K562 (cell line): Measurements from ENCODE around the gene PIGC. TPM values are rescaled to one million over a fixed set of nuclear protein-coding genes. Genes with fewer than 3 reads are reported as not detected.

ENCODE experiments used
- DMBX1 ChIP-seq: fragments of 250-450 bp; sonication (Bioruptor Pico); IDR thresholded peaks from 2 replicates; pipeline ENCODE4 v1.8.0; 2022; ENCODE audit warnings: inconsistent platforms, mild to moderate bottlenecking, moderate library complexity, borderline replicate concordance
- ERF ChIP-seq: fragments of 450-650 bp; formaldehyde crosslinking; IDR thresholded peaks from 2 replicates; pipeline ENCODE4 v1.4.0; 2020; ENCODE audit warnings: mild to moderate bottlenecking, mixed read lengths
- HMG20B ChIP-seq: fragments of 250-450 bp; sonication (Bioruptor Pico); IDR thresholded peaks from 2 replicates; pipeline ENCODE4 v1.5.0; 2021; ENCODE audit warnings: mild to moderate bottlenecking
- MTF1 ChIP-seq: fragments of 250-450 bp; sonication (Bioruptor Pico); IDR thresholded peaks from 2 replicates; pipeline ENCODE4 v1.9.0; 2021; ENCODE audit warnings: moderate library complexity, mild to moderate bottlenecking, inconsistent platforms, borderline replicate concordance
- NFRKB ChIP-seq: fragments of 450-650 bp; IDR thresholded peaks from 2 replicates; pipeline ENCODE4 v1.6.1; 2016; ENCODE audit warnings: low read depth
- POLR2A ChIP-seq: fragments of 450-650 bp; conservative IDR thresholded peaks from 2 replicates; pipeline ENCODE4 v1.6.1; 2016
- RHOXF2B ChIP-seq: fragments of 250-450 bp; sonication (Bioruptor Pico); conservative IDR thresholded peaks from 2 replicates; pipeline ENCODE4 v1.5.1; 2021
- SUPT5H ChIP-seq: fragments of 450-650 bp; IDR thresholded peaks from 2 replicates; pipeline ENCODE4 v1.6.1; 2016
- ZEB2 ChIP-seq: fragments of 450-650 bp; IDR thresholded peaks from 2 replicates; pipeline ENCODE4 v1.6.1; 2016
- ZNF408 ChIP-seq: fragments of 250-450 bp; sonication (Bioruptor Pico); IDR thresholded peaks from 2 replicates; pipeline ENCODE4 v1.4.0; 2020; ENCODE audit warnings: low read depth, mild to moderate bottlenecking, moderate library complexity
- polyA plus RNA-seq, 8 experiments: library from polyadenylated mRNA; depleted of rRNA in 4 of 8; stranded (reverse) in 5 of 8; unstranded in 3 of 8; fragments of >200 nt; fragmentation: Nextera tagmentation in 2 of 8; fragmentation: Illumina TruSeq in 1 of 8; extraction: Ambion mirVana in 2 of 8; extraction: Trizol in 1 of 8; gene quantifications; 2 replicates each; pipeline versions ENCODE4 v1.2.1 to v1.2.3, GENCODE V29; 2011 to 2014; ENCODE audit warnings: inconsistent platforms in 1 of 8, missing spikeins in 1 of 8
- total RNA-seq, 7 experiments: library from RNA; depleted of rRNA in 6 of 7; stranded (reverse); fragments of >200 nt in 6 of 7; fragmentation: Illumina TruSeq in 2 of 7; extraction: Trizol in 2 of 7; gene quantifications; 2 replicates each; pipeline versions ENCODE4 v1.2.1 to v1.2.3, GENCODE V29; 2011 to 2021; ENCODE audit warnings: low replicate concordance in 1 of 7
- TF ChIP-seq, protein P1 (sequence below): fragments of 450-650 bp; IDR thresholded peaks from 2 replicates; pipeline ENCODE4 v1.6.1; 2016; ENCODE audit warnings: mild to moderate bottlenecking, moderate library complexity
- TF ChIP-seq, protein P2 (sequence below): fragments of 450-650 bp; IDR thresholded peaks from 2 replicates; pipeline ENCODE4 v1.6.1; 2014; ENCODE audit warnings: low read depth, mild to moderate bottlenecking, moderate library complexity, borderline replicate concordance
- TF ChIP-seq, protein P3 (sequence below): fragments of 250-450 bp; sonication (Bioruptor Pico); IDR thresholded peaks from 2 replicates; pipeline ENCODE4 v1.5.0; 2022; ENCODE audit warnings: mild to moderate bottlenecking

Gene PIGC
- total and polyA plus RNA-seq, 9 of the 15 experiments (the other 6 are each of a cell fraction or from before 2014, with no cell fraction given): 30.5 to 97.9 (median 54.7) TPM

DNA sequence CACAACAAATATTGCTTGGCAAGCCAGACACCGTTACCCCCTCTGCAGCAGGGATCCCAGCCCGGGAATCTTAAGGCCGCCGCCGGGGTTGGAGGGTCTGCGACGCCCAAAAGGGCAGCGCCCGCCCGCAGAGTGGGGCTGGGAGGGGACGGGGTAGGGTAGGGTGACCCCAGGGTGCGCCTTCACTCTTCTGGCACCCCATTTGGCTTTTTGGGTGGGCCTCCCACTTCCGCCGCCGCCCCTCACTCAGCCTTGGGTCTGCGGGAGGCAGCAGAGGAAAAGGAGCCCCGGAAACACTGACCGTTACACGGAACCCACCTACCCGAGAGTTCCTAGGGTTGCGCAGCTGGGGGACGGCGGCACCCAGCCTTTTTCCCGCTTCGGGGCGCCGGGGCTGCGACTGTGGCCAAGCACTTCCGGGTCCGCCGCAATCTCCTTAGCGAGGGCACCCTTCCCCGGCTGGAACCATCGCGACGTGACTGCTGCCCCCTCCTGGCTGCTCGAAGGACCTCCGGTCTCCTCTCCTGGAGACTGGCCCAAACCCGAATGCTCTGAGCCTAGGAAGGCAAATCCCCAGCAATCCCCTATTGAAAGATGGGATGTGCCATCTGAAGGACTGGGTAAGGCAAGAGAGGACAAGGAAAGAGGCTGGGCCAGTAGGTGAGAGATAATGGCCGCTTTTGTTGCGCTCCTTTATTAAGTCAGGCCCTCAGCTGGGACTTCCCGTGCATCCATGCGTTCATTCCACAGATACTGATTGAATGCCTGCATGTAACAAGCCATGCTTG is at the start of gene PIGC (continued):
- TF ChIP-seq, protein P1, sequence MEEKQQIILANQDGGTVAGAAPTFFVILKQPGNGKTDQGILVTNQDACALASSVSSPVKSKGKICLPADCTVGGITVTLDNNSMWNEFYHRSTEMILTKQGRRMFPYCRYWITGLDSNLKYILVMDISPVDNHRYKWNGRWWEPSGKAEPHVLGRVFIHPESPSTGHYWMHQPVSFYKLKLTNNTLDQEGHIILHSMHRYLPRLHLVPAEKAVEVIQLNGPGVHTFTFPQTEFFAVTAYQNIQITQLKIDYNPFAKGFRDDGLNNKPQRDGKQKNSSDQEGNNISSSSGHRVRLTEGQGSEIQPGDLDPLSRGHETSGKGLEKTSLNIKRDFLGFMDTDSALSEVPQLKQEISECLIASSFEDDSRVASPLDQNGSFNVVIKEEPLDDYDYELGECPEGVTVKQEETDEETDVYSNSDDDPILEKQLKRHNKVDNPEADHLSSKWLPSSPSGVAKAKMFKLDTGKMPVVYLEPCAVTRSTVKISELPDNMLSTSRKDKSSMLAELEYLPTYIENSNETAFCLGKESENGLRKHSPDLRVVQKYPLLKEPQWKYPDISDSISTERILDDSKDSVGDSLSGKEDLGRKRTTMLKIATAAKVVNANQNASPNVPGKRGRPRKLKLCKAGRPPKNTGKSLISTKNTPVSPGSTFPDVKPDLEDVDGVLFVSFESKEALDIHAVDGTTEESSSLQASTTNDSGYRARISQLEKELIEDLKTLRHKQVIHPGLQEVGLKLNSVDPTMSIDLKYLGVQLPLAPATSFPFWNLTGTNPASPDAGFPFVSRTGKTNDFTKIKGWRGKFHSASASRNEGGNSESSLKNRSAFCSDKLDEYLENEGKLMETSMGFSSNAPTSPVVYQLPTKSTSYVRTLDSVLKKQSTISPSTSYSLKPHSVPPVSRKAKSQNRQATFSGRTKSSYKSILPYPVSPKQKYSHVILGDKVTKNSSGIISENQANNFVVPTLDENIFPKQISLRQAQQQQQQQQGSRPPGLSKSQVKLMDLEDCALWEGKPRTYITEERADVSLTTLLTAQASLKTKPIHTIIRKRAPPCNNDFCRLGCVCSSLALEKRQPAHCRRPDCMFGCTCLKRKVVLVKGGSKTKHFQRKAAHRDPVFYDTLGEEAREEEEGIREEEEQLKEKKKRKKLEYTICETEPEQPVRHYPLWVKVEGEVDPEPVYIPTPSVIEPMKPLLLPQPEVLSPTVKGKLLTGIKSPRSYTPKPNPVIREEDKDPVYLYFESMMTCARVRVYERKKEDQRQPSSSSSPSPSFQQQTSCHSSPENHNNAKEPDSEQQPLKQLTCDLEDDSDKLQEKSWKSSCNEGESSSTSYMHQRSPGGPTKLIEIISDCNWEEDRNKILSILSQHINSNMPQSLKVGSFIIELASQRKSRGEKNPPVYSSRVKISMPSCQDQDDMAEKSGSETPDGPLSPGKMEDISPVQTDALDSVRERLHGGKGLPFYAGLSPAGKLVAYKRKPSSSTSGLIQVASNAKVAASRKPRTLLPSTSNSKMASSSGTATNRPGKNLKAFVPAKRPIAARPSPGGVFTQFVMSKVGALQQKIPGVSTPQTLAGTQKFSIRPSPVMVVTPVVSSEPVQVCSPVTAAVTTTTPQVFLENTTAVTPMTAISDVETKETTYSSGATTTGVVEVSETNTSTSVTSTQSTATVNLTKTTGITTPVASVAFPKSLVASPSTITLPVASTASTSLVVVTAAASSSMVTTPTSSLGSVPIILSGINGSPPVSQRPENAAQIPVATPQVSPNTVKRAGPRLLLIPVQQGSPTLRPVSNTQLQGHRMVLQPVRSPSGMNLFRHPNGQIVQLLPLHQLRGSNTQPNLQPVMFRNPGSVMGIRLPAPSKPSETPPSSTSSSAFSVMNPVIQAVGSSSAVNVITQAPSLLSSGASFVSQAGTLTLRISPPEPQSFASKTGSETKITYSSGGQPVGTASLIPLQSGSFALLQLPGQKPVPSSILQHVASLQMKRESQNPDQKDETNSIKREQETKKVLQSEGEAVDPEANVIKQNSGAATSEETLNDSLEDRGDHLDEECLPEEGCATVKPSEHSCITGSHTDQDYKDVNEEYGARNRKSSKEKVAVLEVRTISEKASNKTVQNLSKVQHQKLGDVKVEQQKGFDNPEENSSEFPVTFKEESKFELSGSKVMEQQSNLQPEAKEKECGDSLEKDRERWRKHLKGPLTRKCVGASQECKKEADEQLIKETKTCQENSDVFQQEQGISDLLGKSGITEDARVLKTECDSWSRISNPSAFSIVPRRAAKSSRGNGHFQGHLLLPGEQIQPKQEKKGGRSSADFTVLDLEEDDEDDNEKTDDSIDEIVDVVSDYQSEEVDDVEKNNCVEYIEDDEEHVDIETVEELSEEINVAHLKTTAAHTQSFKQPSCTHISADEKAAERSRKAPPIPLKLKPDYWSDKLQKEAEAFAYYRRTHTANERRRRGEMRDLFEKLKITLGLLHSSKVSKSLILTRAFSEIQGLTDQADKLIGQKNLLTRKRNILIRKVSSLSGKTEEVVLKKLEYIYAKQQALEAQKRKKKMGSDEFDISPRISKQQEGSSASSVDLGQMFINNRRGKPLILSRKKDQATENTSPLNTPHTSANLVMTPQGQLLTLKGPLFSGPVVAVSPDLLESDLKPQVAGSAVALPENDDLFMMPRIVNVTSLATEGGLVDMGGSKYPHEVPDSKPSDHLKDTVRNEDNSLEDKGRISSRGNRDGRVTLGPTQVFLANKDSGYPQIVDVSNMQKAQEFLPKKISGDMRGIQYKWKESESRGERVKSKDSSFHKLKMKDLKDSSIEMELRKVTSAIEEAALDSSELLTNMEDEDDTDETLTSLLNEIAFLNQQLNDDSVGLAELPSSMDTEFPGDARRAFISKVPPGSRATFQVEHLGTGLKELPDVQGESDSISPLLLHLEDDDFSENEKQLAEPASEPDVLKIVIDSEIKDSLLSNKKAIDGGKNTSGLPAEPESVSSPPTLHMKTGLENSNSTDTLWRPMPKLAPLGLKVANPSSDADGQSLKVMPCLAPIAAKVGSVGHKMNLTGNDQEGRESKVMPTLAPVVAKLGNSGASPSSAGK: no peak; the same call in 1 of the 2 replicates
- TF ChIP-seq ZNF408 (CRISPR knock-in tag) (no peak), POLR2A (peak; percentile 88), MTF1 (no peak), SUPT5H (peak; percentile 84), ERF (CRISPR knock-in tag) (no peak; the same call in 1 of the 2 replicates), HMG20B (CRISPR knock-in tag) (no peak), RHOXF2B (no peak), ZEB2 (peak; percentile 73), DMBX1 (CRISPR knock-in tag) (0 out of 2 replicates have a peak, but pooled peaks have one; percentile 39), NFRKB (peak; percentile 82)
- TF ChIP-seq, protein P2, sequence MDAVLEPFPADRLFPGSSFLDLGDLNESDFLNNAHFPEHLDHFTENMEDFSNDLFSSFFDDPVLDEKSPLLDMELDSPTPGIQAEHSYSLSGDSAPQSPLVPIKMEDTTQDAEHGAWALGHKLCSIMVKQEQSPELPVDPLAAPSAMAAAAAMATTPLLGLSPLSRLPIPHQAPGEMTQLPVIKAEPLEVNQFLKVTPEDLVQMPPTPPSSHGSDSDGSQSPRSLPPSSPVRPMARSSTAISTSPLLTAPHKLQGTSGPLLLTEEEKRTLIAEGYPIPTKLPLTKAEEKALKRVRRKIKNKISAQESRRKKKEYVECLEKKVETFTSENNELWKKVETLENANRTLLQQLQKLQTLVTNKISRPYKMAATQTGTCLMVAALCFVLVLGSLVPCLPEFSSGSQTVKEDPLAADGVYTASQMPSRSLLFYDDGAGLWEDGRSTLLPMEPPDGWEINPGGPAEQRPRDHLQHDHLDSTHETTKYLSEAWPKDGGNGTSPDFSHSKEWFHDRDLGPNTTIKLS: peak; percentile 47; the same call in 1 of the 2 replicates
- TF ChIP-seq, protein P3, sequence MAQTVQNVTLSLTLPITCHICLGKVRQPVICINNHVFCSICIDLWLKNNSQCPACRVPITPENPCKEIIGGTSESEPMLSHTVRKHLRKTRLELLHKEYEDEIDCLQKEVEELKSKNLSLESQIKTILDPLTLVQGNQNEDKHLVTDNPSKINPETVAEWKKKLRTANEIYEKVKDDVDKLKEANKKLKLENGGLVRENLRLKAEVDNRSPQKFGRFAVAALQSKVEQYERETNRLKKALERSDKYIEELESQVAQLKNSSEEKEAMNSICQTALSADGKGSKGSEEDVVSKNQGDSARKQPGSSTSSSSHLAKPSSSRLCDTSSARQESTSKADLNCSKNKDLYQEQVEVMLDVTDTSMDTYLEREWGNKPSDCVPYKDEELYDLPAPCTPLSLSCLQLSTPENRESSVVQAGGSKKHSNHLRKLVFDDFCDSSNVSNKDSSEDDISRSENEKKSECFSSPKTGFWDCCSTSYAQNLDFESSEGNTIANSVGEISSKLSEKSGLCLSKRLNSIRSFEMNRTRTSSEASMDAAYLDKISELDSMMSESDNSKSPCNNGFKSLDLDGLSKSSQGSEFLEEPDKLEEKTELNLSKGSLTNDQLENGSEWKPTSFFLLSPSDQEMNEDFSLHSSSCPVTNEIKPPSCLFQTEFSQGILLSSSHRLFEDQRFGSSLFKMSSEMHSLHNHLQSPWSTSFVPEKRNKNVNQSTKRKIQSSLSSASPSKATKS (CRISPR knock-in tag): no peak
